Inflammatory macrophage treated with lipopolysaccharide for 4 hours (primary cell): Measurements from ENCODE around the gene CNR2.
"Not testable (repeated sequence)": the region's sequence is repeated elsewhere in the genome, so short reads cannot be mapped to it uniquely, and the experiment has no call there.

ENCODE experiments used
- DNase-seq: peaks from one replicate; pipeline ENCODE4 v3.0.0-alpha.2; 2020

The CNR2 gene

GRCh38 chr1:23916209-23917131 is 3.3 kb upstream of the CNR2 start:
- peak; percentile 75 for DNase-seq

GRCh38 chr1:23915466-23915865 is 2.3 kb upstream of the CNR2 start:
- DNase-seq, result no peak

GRCh38 chr1:23914921-23915320 is 1.8 kb upstream of the CNR2 start:
- DNase-seq, result no peak

GRCh38 chr1:23911921-23912320 is 1.2 kb downstream of the CNR2 start:
- DNase-seq, result peak; percentile 51

GRCh38 chr1:23910553-23911246 is 2.5 kb downstream of the CNR2 start:
- DNase-seq, result no peak

- no peak for DNase-seq
Observed at GRCh38 chr1:23910144-23910543, 3.0 kb downstream of the CNR2 start.

- DNase-seq, result no peak
Observed at GRCh38 chr1:23909412-23909811, 3.8 kb downstream of the CNR2 start.

GRCh38 chr1:23908453-23909341 is 4.5 kb downstream of the CNR2 start:
- peak; percentile 61 for DNase-seq

GRCh38 chr1:23906731-23907130 is 6.4 kb downstream of the CNR2 start:
- DNase-seq, result no peak

GRCh38 chr1:23905461-23906025 is 7.6 kb downstream of the CNR2 start:
- no peak for DNase-seq

GRCh38 chr1:23904748-23905357 is 8.3 kb downstream of the CNR2 start:
- DNase-seq, result no peak

- DNase-seq, result no peak
Observed at GRCh38 chr1:23903754-23904153, 9.4 kb downstream of the CNR2 start.

GRCh38 chr1:23902321-23903278 is 10.6 kb downstream of the CNR2 start:
- DNase-seq, result no peak

GRCh38 chr1:23900017-23900416 is 13.1 kb downstream of the CNR2 start:
- DNase-seq, result not testable (repeated sequence)

- DNase-seq, result peak; percentile 56
Observed at GRCh38 chr1:23899070-23899469, 14.1 kb downstream of the CNR2 start.

- peak; percentile 65 for DNase-seq
Observed at GRCh38 chr1:23897083-23897482, 16.1 kb downstream of the CNR2 start.

- no peak for DNase-seq
Observed at GRCh38 chr1:23896491-23896890, 16.7 kb downstream of the CNR2 start.

- DNase-seq, result no peak
Observed at GRCh38 chr1:23895993-23896392, 17.2 kb downstream of the CNR2 start.

GRCh38 chr1:23895082-23895481 is 18.1 kb downstream of the CNR2 start:
- DNase-seq, result peak; percentile 90

- DNase-seq, result no peak
Observed at GRCh38 chr1:23889074-23889473, 24.1 kb downstream of the CNR2 start.

GRCh38 chr1:23885222-23885621 is 27.9 kb downstream of the CNR2 start:
- no peak for DNase-seq
